Keratinocyte (primary cell): ENCODE results near the gene GNG2.

Experiments
- EZH2 ChIP-seq: IDR thresholded peaks from one replicate; pipeline ENCODE4 v1.6.1; 2012; ENCODE audit warnings: inconsistent platforms, mild to moderate bottlenecking, low read length, moderate library complexity
- TF ChIP-seq, protein P1 (sequence below), 3 experiments: IDR thresholded peaks in 1 of 3; conservative IDR thresholded peaks in 1 of 3; optimal IDR thresholded peaks in 1 of 3; 2 replicates in 2 of 3; 3 replicates in 1 of 3; pipeline versions ENCODE3 to v1.5.1; 2011; ENCODE audit warnings: low read length in 3 of 3, mild to moderate bottlenecking in 3 of 3, moderate library complexity in 2 of 3, control low read depth in 1 of 3, inconsistent platforms in 1 of 3; ENCODE audit not compliant: insufficient read depth in 2 of 3; ENCODE audit errors: extremely low read depth in 1 of 3

DNA sequence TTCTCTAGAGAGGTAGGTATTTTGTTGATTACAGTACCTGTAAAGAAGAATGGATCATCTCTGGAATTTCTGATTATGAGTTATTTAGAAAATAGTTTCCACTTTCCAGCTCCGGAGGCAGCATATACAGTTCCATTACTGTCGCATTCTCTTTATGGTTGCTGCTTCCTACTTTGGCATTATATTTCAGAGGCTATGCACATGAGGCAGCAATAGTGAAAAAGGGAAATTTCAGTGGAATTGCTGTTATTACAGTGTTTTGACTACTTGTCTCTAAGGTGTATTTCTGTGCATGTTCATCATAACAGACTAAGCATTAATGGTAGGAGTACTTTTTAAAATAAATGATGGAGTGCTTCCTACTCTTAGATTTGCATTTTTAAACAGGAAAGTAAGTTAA is 10.2 kb downstream of the GNG2 start:
- TF ChIP-seq, protein P1, sequence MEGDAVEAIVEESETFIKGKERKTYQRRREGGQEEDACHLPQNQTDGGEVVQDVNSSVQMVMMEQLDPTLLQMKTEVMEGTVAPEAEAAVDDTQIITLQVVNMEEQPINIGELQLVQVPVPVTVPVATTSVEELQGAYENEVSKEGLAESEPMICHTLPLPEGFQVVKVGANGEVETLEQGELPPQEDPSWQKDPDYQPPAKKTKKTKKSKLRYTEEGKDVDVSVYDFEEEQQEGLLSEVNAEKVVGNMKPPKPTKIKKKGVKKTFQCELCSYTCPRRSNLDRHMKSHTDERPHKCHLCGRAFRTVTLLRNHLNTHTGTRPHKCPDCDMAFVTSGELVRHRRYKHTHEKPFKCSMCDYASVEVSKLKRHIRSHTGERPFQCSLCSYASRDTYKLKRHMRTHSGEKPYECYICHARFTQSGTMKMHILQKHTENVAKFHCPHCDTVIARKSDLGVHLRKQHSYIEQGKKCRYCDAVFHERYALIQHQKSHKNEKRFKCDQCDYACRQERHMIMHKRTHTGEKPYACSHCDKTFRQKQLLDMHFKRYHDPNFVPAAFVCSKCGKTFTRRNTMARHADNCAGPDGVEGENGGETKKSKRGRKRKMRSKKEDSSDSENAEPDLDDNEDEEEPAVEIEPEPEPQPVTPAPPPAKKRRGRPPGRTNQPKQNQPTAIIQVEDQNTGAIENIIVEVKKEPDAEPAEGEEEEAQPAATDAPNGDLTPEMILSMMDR (optimal IDR thresholded peaks at IDR 0.05 in 1 of 3, IDR thresholded peaks at IDR 0.05 in 1 of 3, conservative IDR thresholded peaks at IDR 0.05 in 1 of 3; ENCODE audit: extremely low read depth in 1 of 3, insufficient read depth in 2 of 3, low read length in 3 of 3), result no peak
- TF ChIP-seq EZH2, result no peak
